ENCODE measurements around the gene INPP1. TPM values are rescaled to one million over a fixed set of nuclear protein-coding genes. Genes with fewer than 3 reads are reported as not detected.

Gene INPP1
- total and polyA plus RNA-seq, 2 of the 8 experiments (the other 6 are each of a cell fraction or from before 2014, with no cell fraction given) = 0.88 to 3.0 TPM

GRCh38 chr2:190376083-190376482, 32.7 kb downstream of the INPP1 start:
- CTCF ChIA-PET (ENCODE audit: partially characterized antibody) = interaction anchor here (0.7 kb wide), 1 partner anchor 138 kb away, joined by 3 read pairs; no protein-coding TSS in a partner anchor
- Histone ChIP-seq H2BK5ac (ENCODE audit: low read depth, low read length) (no peak overlapping the region), H3K23me2 (ENCODE audit: low read depth, low read length) (no peaks in the 10 kb centered on the region; the same call in 1 of the 2 replicates), H4K5ac (ENCODE audit: insufficient read length, low read depth, low read length) (no peak overlapping the region), H2BK12ac (ENCODE audit: low read depth, low read length) (no peak overlapping the region), H3K27ac (ENCODE audit: low read depth, low read length) (no peak overlapping the region), H3K9ac (replicated peaks in 1 of 4; ENCODE audit: extremely low read depth in 1 of 4, low read depth in 3 of 4, low read length in 3 of 4) (no peak overlapping the region), H3K18ac (ENCODE audit: extremely low read depth, low read length) (no peak overlapping the region), H3K4ac (replicated peaks; ENCODE audit: insufficient read length, low read depth, low read length) (no peak overlapping the region), H4K20me1 (replicated peaks in 1 of 2; ENCODE audit: control insufficient read depth in 1 of 2, insufficient read depth in 2 of 2, low read length in 2 of 2) (no peaks in the 10 kb centered on the region), H3K56ac (replicated peaks; ENCODE audit: insufficient read length, low read depth, low read length) (no peak overlapping the region), H3K4me3 (ENCODE audit: extremely low read depth in 1 of 4, insufficient read depth in 2 of 4, low read depth in 3 of 4, low read length in 4 of 4) (no peak overlapping the region), H3K9me3 (ENCODE audit: insufficient read depth in 2 of 2, low read depth in 1 of 2, low read length in 1 of 2) (no peaks in the 10 kb centered on the region), H3K4me1 (replicated peaks in 1 of 4; ENCODE audit: control insufficient read depth in 3 of 4, insufficient read depth in 4 of 4, low read length in 3 of 4) (no peaks in the 10 kb centered on the region), H4K91ac (replicated peaks; ENCODE audit: insufficient read length, low read length) (no peak overlapping the region), H2BK20ac (ENCODE audit: low read length) (no peak overlapping the region), H3K14ac (ENCODE audit: insufficient read length) (no peak overlapping the region), H2AFZ (ENCODE audit: low read length) (no peak overlapping the region), H3K4me2 (ENCODE audit: insufficient read depth in 1 of 2, low read depth in 2 of 2, low read length in 2 of 2) (no peak overlapping the region), H4K8ac (ENCODE audit: extremely low read depth, insufficient read depth, low read length) (no peak overlapping the region), H3K36me3 (ENCODE audit: control insufficient read depth in 2 of 4, insufficient read depth in 4 of 4, low read length in 3 of 4) (no peaks in the 10 kb centered on the region), H3K79me2 (ENCODE audit: control insufficient read depth in 1 of 2, insufficient read depth in 2 of 2, low read length in 2 of 2) (no peaks in the 10 kb centered on the region), H3K23ac (ENCODE audit: insufficient read length) (no peak overlapping the region), H3K79me1 (ENCODE audit: low read depth, low read length) (no peaks in the 10 kb centered on the region), H2BK120ac (replicated peaks; ENCODE audit: low read depth, low read length) (no peak overlapping the region), H2AK5ac (ENCODE audit: low read depth, low read length) (no peak overlapping the region), H2BK15ac (ENCODE audit: low read length) (no peak overlapping the region), H3K27me3 (replicated peaks in 1 of 4; ENCODE audit: control insufficient read depth in 3 of 4, extremely low read depth in 1 of 4, insufficient read depth in 3 of 4, low read length in 3 of 4) (no peaks in the 10 kb centered on the region)
- POLR2A ChIA-PET (ENCODE audit: partially characterized antibody) = no interaction called here
- no peak for TF ChIP-seq RAD21 (IDR thresholded peaks at IDR 0.05 in 1 of 2, conservative IDR thresholded peaks at IDR 0.05 in 1 of 2; ENCODE audit: low read depth in 2 of 2, low read length in 2 of 2)
- no peak for TF ChIP-seq TBP (IDR thresholded peaks at IDR 0.05; ENCODE audit: low read depth, low read length)
- TF ChIP-seq POU5F1 (IDR thresholded peaks at IDR 0.05; ENCODE audit: low read depth, low read length) = no peak
- TF ChIP-seq CEBPB (IDR thresholded peaks at IDR 0.05; ENCODE audit: low read depth, low read length) = no peak
- TF ChIP-seq JUN (IDR thresholded peaks at IDR 0.05; ENCODE audit: low read depth, low read length) = no peak
- TF ChIP-seq RFX5 (IDR thresholded peaks at IDR 0.05; ENCODE audit: borderline replicate concordance, low read depth, low read length) = no peak
- TF ChIP-seq SP4 (IDR thresholded peaks at IDR 0.05; ENCODE audit: low read length) = no peak
- TF ChIP-seq MAFK (IDR thresholded peaks at IDR 0.05; ENCODE audit: low read depth, low read length) = no peak
- no peak for TF ChIP-seq YY1 (IDR thresholded peaks at IDR 0.05; ENCODE audit: low read depth, low read length)
- TF ChIP-seq RNF2 (IDR thresholded peaks at IDR 0.05; ENCODE audit: borderline replicate concordance, low read depth, low read length, missing control alignments, poor library complexity, severe bottlenecking) = no peak
- TF ChIP-seq NANOG (IDR thresholded peaks at IDR 0.05; ENCODE audit: insufficient read depth, low read depth, low read length, poor library complexity, severe bottlenecking) = no peak
- no peak for TF ChIP-seq ATF2 (IDR thresholded peaks at IDR 0.05; ENCODE audit: low read length)
- no peak for TF ChIP-seq CHD1 (IDR thresholded peaks at IDR 0.05; ENCODE audit: low read depth, low read length)
- DNase-seq (ENCODE audit: low read depth in 1 of 2, low spot score in 2 of 2) (no peak), FAIRE-seq (no peak)

All from H1 (cell line).